Epithelial cell of proximal tubule (primary cell): Measurements from ENCODE around the gene CRACR2A. TPM values are rescaled to one million over a fixed set of nuclear protein-coding genes. Genes with fewer than 3 reads are reported as not detected.

Source experiments
- DNase-seq: peaks from one replicate; pipeline ENCODE4 v3.0.0-alpha.2; 2011; ENCODE audit warnings: low read depth
- H3K4me3 ChIP-seq: 2 replicates; pipeline ENCODE4 v1.5.1; 2011; ENCODE audit warnings: low read depth, mild to moderate bottlenecking, low read length
- CTCF ChIP-seq: conservative IDR thresholded peaks from 2 replicates; pipeline ENCODE4 v1.5.1; 2012; ENCODE audit warnings: low read depth, mild to moderate bottlenecking, low read length
- total RNA-seq: library from RNA; depleted of rRNA; stranded (reverse); fragments of >200 nt; gene quantifications from 2 replicates; pipeline ENCODE4 v1.2.3, GENCODE V29; 2015

CRACR2A gene
- total RNA-seq, 1 donor from 2014 or later, result 1.7 TPM

GRCh38 chr12:3685830-3686229 is 67.1 kb downstream of the CRACR2A start:
- no peak for DNase-seq
- H3K4me3 ChIP-seq, result no peak overlapping the region
- no peak for TF ChIP-seq CTCF

DNA sequence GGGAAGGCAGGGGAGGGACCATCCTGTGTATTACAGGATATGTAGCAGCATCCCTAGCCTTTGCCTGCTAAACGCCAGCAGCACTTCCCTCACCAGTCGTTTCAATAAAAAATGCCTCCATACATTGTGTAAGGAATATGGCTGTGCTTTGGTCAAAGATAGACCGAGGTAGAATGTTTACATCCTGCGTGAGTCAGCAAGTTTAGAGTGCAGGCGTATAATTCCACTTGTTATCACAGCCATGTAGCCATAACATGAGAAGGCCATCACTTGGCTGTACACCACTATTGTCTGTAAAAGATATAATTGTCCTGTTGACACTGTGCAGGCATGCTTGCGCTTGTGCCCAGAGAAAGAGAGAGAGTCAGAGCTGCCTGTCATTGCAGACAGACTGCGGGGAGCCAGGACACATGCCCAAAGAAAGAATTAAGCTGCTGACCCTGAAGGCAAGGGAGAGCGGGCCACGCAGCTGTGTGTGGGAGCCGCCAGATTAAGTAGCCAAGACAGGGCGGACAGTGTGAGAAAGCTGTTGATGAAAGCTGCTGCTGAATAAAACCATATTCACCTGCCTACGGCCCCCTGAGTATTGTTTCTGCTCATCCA is 68.4 kb downstream of the CRACR2A start:
- H3K4me3 ChIP-seq, result no peak overlapping the region
- TF ChIP-seq CTCF, result no peak
- no peak for DNase-seq

DNA sequence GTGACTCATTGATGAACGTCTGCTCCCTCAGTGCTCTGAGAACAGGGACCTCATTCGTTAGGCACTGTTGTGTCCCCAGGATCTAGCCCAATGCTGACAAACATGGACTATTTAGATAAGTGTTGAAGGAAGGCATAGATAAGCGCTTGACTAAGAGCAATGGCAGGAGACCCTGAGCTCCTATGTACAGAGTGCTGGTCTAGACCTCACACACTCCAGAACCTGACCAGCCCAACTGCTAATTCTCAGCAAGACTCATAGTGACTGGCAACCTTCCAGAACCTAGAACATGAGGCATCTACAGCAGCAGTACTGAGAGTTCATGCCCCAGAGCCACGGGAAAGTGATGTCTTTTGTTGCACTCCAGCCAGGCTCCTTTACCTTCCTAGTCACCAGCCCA is 69.2 kb downstream of the CRACR2A start:
- TF ChIP-seq CTCF, result no peak
- no peak overlapping the region for H3K4me3 ChIP-seq
- no peak for DNase-seq

DNA sequence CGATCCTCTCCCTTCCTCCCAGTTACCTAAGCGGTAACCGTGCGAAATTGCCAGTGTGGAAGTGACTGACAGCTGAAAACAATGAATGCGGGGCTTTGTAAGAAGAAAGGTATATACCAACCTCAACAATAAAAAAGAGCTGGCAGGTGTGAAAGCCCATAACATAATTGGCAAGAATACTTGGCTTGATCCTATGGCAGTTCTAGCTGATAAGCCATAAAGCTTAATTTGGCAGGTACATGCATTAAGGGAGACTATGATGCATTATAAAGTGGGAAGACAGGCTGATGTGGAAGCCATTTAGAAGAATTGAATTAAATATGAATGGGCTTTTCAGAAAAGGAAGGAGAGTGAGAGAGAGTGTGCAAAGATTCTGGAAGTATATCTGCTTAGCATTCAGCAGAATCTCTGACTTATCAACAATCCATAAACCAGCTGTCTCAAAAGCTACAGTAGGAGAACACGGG is 71.3 kb downstream of the CRACR2A start:
- DNase-seq, result no peak
- TF ChIP-seq CTCF, result no peak

GRCh38 chr12:3680919-3681594 is 71.9 kb downstream of the CRACR2A start:
- DNase-seq, result no peak
- no peak overlapping the region for H3K4me3 ChIP-seq
- TF ChIP-seq CTCF, result peak; percentile 50

More for the DNA sequence above, 71.3 kb downstream of the CRACR2A start:
- no peak overlapping the region for H3K4me3 ChIP-seq

DNA sequence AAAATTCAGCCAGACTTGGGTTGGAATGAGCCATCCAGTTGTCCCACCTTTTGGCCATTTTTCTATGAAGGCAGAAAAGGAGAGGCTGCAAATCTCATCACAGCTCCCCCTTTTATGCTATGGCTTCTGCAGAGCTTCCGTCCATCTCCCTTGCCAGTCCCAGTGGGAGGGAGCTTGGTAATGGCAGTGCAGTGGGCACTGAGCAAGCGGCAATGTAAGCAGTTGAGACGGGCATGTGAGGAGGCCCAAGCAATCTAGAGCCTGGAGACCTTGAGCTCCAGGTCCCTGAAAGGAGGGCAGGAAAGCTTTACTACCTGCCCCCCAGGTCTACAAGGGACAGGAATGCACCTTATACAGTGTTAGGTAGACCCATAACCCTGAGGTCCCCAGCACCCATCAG is 73.1 kb downstream of the CRACR2A start:
- no peak overlapping the region for H3K4me3 ChIP-seq
- no peak for TF ChIP-seq CTCF
- no peak for DNase-seq

DNA sequence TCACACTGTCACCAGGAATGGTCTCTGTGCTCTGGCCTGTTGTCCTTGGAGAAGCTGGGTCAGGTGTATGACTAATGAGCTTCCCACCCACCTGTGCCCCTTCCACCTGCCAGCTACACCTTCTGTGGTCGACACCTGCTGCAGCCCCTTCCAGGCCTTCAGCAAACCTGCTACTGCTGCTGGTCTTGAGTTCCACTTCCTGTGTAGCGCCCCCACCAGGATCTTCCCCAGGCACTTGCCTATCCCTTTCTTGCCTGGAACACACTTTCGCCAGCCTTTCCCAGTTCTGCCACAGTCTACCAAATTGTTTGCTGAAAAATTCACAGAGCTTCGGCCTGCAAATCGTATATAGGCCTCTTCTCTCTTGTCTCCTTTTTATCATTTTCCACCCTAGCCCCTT is 75.3 kb downstream of the CRACR2A start:
- no peak for TF ChIP-seq CTCF
- DNase-seq, result no peak
- H3K4me3 ChIP-seq, result no peak overlapping the region
